SH-SY5Y (cell line): ENCODE measurements around the gene TMEM151B.

Experiments
- GATA2 ChIP-seq: IDR thresholded peaks from 2 replicates; pipeline ENCODE4 v1.6.1; 2011; ENCODE audit warnings: mild to moderate bottlenecking, low read depth, low read length
- GATA3 ChIP-seq: IDR thresholded peaks from 2 replicates; pipeline ENCODE4 v1.6.1; 2011; ENCODE audit warnings: low read depth, mild to moderate bottlenecking, low read length, moderate library complexity

The TMEM151B gene

DNA sequence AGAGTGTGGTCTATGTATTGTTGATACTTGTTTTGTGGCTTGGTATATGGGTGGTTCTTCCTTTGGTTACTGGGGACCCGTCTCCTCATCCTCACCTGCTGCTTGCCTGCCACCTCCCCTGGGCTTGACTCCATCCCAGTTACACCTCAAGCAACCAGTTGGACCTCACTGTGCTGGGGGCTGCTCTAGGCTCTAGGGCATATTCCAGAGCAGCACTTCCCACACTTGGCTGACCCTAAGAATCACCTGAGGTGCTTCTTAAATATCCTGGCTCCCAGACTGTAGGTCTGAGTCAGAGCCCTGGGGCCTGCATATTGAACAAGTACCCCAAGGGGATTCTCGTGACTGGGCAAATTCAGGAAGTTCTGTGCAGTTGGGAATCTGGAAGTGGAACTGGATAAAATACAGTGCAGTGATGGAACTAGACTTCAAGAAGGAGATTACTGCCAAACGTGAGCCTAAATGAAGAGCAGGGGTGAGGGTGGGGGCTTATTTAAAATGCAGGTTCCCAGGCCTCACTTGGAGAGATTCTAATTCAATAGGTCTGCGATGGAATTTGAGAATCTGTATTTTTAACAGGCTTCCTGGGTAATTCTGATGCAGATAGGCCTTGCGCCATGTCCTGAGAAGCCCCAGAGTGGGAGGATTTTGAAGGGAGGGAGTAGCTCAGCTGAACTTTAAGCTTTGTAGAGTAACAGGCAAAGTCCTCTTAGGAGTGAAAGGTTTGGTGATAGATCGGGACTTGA is 79.8 kb downstream of the TMEM151B start:
- TF ChIP-seq GATA2: no peak

DNA sequence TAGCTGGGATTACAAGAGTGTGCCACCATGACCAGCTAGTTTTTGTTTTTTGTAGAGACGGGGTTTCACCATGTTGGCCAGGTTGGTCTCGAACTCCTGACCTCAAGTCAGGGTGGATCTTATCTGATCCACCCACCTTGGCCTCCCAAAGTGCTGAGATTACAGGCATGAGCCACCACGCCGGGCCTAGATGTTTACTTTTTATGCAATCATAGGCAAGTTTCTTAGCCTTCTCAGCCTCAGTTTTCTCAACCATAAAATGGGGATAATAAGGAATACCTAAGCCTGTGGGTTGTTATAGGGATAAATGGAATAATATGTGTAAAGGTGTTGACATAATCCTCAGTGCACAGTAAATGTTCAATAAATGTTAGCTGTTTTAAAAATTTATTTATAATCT is 82.0 kb downstream of the TMEM151B start:
- TF ChIP-seq GATA3 (no peak), GATA2 (no peak)

DNA sequence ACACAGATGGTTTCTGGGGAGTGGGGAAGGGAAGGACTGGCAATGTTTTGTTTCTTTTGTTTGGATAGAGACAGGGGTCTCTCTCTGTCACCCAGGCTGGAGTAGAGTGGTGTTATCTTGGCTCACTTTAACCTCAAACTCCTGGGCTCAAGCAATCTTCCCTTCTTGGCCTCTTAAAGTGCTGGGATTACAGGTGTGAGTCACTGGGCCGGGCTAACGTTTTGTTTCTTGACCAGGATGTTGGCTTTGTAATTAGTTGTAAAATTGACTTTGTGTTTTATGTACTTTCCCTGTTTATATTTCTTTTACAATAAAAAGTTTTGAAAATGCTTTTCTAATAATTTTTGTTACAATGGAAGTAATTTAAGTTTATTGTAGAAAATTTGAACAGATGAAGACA is 83.1 kb downstream of the TMEM151B start:
- no peak for TF ChIP-seq GATA2
- no peak for TF ChIP-seq GATA3

DNA sequence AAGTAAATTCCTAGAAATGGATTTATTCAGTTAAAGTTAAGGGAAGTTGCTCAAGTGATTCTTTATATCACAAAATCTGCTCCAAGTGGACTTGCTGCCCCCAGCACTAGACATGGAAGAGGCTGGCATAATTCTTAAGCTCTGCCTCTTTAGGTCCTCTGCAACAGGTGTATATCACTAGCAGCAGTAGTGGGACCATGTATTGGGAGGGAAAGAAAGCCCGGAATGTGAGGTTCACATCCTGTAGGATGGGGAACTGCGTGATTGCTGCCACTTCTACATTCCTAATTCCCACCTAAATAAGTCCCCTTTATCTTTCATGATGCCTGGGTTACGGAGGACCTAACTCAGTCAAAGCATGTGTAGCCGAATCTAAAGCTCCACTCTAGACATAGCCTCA is 85.4 kb downstream of the TMEM151B start:
- TF ChIP-seq GATA2: no peak
- no peak for TF ChIP-seq GATA3

DNA sequence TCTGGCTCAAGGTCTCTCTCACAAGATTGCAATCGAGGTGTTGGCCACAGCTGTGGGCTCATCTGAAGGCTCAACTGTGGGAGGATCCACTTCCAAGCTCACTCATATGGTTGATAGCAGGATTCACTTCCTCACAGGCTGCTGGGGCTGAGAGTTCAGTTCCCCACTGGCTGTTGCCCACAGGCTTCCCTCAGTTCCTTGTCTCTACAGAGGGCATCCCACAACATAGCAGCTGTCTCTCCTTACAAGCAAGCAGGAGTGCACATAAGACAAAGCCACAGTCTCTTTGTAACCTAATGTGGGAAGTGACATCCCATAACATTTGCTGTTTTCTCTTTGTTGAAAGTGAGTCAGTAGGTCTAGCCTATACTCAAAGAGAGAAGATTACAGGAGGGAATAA is 86.2 kb downstream of the TMEM151B start:
- no peak for TF ChIP-seq GATA2
- TF ChIP-seq GATA3: no peak
